Neural cell (in vitro differentiated cells): ENCODE measurements around the gene RNF169. TPM values are rescaled to one million over a fixed set of nuclear protein-coding genes. Genes with fewer than 3 reads are reported as not detected.

ENCODE experiments used
- H2AFZ ChIP-seq: fragments of 200-600, 300-800 bp; sonication (generic), shearing (Covaris generic); 2 replicates; pipeline ENCODE4 v1.6.0; 2014; ENCODE audit warnings: low read depth, mild to moderate bottlenecking, antibody characterized with exemption, low read length, moderate library complexity
- H3F3A ChIP-seq: fragments of 200-600 bp; shearing (Covaris generic); 2 replicates; pipeline ENCODE4 v1.6.1; 2016; ENCODE audit warnings: mild to moderate bottlenecking, moderate library complexity, mixed read lengths, antibody characterized with exemption, low read length; ENCODE audit not compliant: insufficient read depth, poor library complexity, severe bottlenecking
- H3K27ac ChIP-seq: fragments of 200-600, 300-800 bp; sonication (generic), shearing (Covaris generic); 2 replicates; pipeline ENCODE4 v1.5.1; 2014; ENCODE audit warnings: mild to moderate bottlenecking, low read length, moderate library complexity
- H3K27me3 ChIP-seq: fragments of 300-800, 200-600 bp; sonication (generic), shearing (Covaris generic); 2 replicates; pipeline ENCODE4 v1.6.0; 2014; ENCODE audit warnings: mild to moderate bottlenecking, low read depth, low read length, moderate library complexity; ENCODE audit not compliant: insufficient read depth
- H3K36me3 ChIP-seq: fragments of 300-800, 200-600 bp; sonication (generic), shearing (Covaris generic); 2 replicates; pipeline ENCODE4 v1.5.1; 2014; ENCODE audit warnings: mild to moderate bottlenecking, antibody characterized with exemption, low read length, moderate library complexity; ENCODE audit not compliant: insufficient read depth
- H3K4me2 ChIP-seq: fragments of 300-800, 200-600 bp; sonication (generic), shearing (Covaris generic); 2 replicates; pipeline ENCODE4 v1.6.0; 2014; ENCODE audit warnings: mild to moderate bottlenecking, low read length
- H3K4me3 ChIP-seq: fragments of 300-800, 200-600 bp; sonication (generic), shearing (Covaris generic); 2 replicates; pipeline ENCODE4 v1.5.1; 2014; ENCODE audit warnings: mild to moderate bottlenecking, low read length, moderate library complexity
- H3K79me2 ChIP-seq: fragments of 200-600 bp; shearing (Covaris generic); replicated peaks from 2 replicates; pipeline ENCODE4 v1.6.0; 2014; ENCODE audit warnings: mild to moderate bottlenecking, low read length, moderate library complexity; ENCODE audit not compliant: insufficient read depth
- H3K9ac ChIP-seq: fragments of 300-800, 200-600 bp; sonication (generic), shearing (Covaris generic); 2 replicates; pipeline ENCODE4 v1.6.1; 2016; ENCODE audit warnings: mild to moderate bottlenecking, low read length, mixed read lengths
- H3K9me2 ChIP-seq: fragments of 200-600 bp; shearing (Covaris generic); 2 replicates; pipeline ENCODE4 v1.6.1; 2016; ENCODE audit warnings: mild to moderate bottlenecking, low read length, mixed read lengths; ENCODE audit not compliant: insufficient read depth
- H3K9me3 ChIP-seq: fragments of 200-600, 300-800 bp; sonication (generic), shearing (Covaris generic); 2 replicates; pipeline ENCODE4 v1.6.1; 2016; ENCODE audit warnings: mild to moderate bottlenecking, mixed run types, low read length, moderate library complexity, mixed read lengths
- H4K20me1 ChIP-seq: fragments of 200-600 bp; shearing (Covaris generic); 2 replicates; pipeline ENCODE4 v1.6.1; 2016; ENCODE audit warnings: mild to moderate bottlenecking, mixed run types; ENCODE audit not compliant: insufficient read depth
- CTCF ChIP-seq: fragments of 450-650 bp; IDR thresholded peaks from 2 replicates; pipeline ENCODE4 v1.5.1; 2014; ENCODE audit warnings: antibody characterized with exemption, mild to moderate bottlenecking, moderate library complexity; ENCODE audit not compliant: poor library complexity, severe bottlenecking
- EP300 ChIP-seq: fragments of 450-650 bp; conservative IDR thresholded peaks from 2 replicates; pipeline ENCODE4 v1.6.1; 2014; ENCODE audit warnings: antibody characterized with exemption, mild to moderate bottlenecking, moderate library complexity; ENCODE audit not compliant: poor library complexity, severe bottlenecking
- EZH2 ChIP-seq: fragments of 200-600, 300-800 bp; shearing (Covaris generic), sonication (generic); IDR thresholded peaks from 2 replicates; pipeline ENCODE4 v1.6.1; 2014; ENCODE audit warnings: antibody characterized with exemption, low read length, borderline replicate concordance, mild to moderate bottlenecking; ENCODE audit not compliant: insufficient read depth, poor library complexity, severe bottlenecking
- MXI1 ChIP-seq: fragments of 450-650 bp; conservative IDR thresholded peaks from 2 replicates; pipeline ENCODE4 v1.6.1; 2014; ENCODE audit warnings: antibody characterized with exemption, mild to moderate bottlenecking; ENCODE audit not compliant: poor library complexity, severe bottlenecking
- POLR2AphosphoS5 ChIP-seq: IDR thresholded peaks from 2 replicates; pipeline ENCODE4 v1.6.1; 2012
- RAD21 ChIP-seq: fragments of 450-650 bp; conservative IDR thresholded peaks from 2 replicates; pipeline ENCODE4 v1.6.1; 2014; ENCODE audit warnings: antibody characterized with exemption, mild to moderate bottlenecking, moderate library complexity
- REST ChIP-seq: IDR thresholded peaks from 2 replicates; pipeline ENCODE4 v1.6.1; 2012; ENCODE audit warnings: borderline replicate concordance
- SMC3 ChIP-seq: fragments of 450-650 bp; conservative IDR thresholded peaks from 2 replicates; pipeline ENCODE4 v1.6.1; 2014; ENCODE audit warnings: antibody characterized with exemption, mild to moderate bottlenecking, moderate library complexity; ENCODE audit not compliant: poor library complexity
- TAF1 ChIP-seq: IDR thresholded peaks from 2 replicates; pipeline ENCODE4 v1.6.1; 2012; ENCODE audit warnings: low read depth
- polyA plus RNA-seq: library from polyadenylated mRNA; depleted of rRNA; stranded (reverse); fragments of >200 nt; gene quantifications from 2 replicates; pipeline ENCODE4 v1.2.3, GENCODE V29; 2014

RNF169 gene
- polyA plus RNA-seq, 1 donor from 2014 or later, result 10.6 TPM

GRCh38 chr11:74847895-74848294 lies 99.2 kb downstream of the RNF169 start:
- Histone ChIP-seq H3K36me3 (peaks cover 4% of the 10 kb centered on the region), H3K4me3 (no peak overlapping the region), H3F3A (no peaks in the 10 kb centered on the region), H2AFZ (no peak overlapping the region), H3K4me2 (no peak overlapping the region), H3K79me2 (no peaks in the 10 kb centered on the region), H4K20me1 (no peaks in the 10 kb centered on the region), H3K27ac (no peak overlapping the region), H3K9me3 (no peaks in the 10 kb centered on the region), H3K9ac (no peak overlapping the region), H3K27me3 (no peaks in the 10 kb centered on the region), H3K9me2 (no peaks in the 10 kb centered on the region)
- TF ChIP-seq RAD21 (no peak), EP300 (no peak), CTCF (no peak), POLR2AphosphoS5 (no peak), MXI1 (no peak), REST (no peak), EZH2 (no peak), SMC3 (no peak), TAF1 (no peak)

GRCh38 chr11:74849525-74850391 lies 101.1 kb downstream of the RNF169 start:
- H3K4me3 ChIP-seq, result no peak overlapping the region
- no peak overlapping the region for H3K27ac ChIP-seq
- no peaks in the 10 kb centered on the region for H3K9me2 ChIP-seq
- TF ChIP-seq CTCF (no peak), EZH2 (no peak), TAF1 (no peak), RAD21 (no peak), SMC3 (no peak), EP300 (no peak), MXI1 (no peak), POLR2AphosphoS5 (no peak), REST (no peak)
- no peak overlapping the region for H2AFZ ChIP-seq
- no peaks in the 10 kb centered on the region for H3K27me3 ChIP-seq
- H3K36me3 ChIP-seq, result no peaks in the 10 kb centered on the region
- H3F3A ChIP-seq, result no peaks in the 10 kb centered on the region
- no peaks in the 10 kb centered on the region for H3K9me3 ChIP-seq
- H3K79me2 ChIP-seq, result no peaks in the 10 kb centered on the region
- H3K9ac ChIP-seq, result no peak overlapping the region
- H3K4me2 ChIP-seq, result no peak overlapping the region
- no peaks in the 10 kb centered on the region for H4K20me1 ChIP-seq
